K562 (cell line): Measurements from ENCODE around the gene PRR14. TPM values are rescaled to one million over a fixed set of nuclear protein-coding genes. Genes with fewer than 3 reads are reported as not detected.
A peak's percentile ranks its signal among the peaks of the same experiment; 100 is the strongest.

Experiments
- EGR1 ChIP-seq: fragments of 450-650 bp; conservative IDR thresholded peaks from 2 replicates; pipeline ENCODE4 v1.6.1; 2017; ENCODE audit warnings: mild to moderate bottlenecking
- ETV5 ChIP-seq: sonication (generic); formaldehyde crosslinking; IDR thresholded peaks from 2 replicates; pipeline ENCODE4 v1.4.0; 2020; ENCODE audit warnings: low read depth, mild to moderate bottlenecking, missing genetic modification reagents
- FOXK2 ChIP-seq, 2 experiments: fragments of 450-650 bp; IDR thresholded peaks in 1 of 2; conservative IDR thresholded peaks in 1 of 2; 2 replicates each; pipeline ENCODE4 v1.6.1; 2016; ENCODE audit warnings: low read depth in 2 of 2, mild to moderate bottlenecking in 1 of 2
- GATAD2A ChIP-seq: fragments of 450-650 bp; IDR thresholded peaks from 2 replicates; pipeline ENCODE4 v1.6.1; 2017
- HDAC3 ChIP-seq: fragments of 450-650 bp; IDR thresholded peaks from 2 replicates; pipeline ENCODE4 v1.6.1; 2018; ENCODE audit warnings: borderline replicate concordance, mild to moderate bottlenecking, moderate library complexity; ENCODE audit not compliant: partially characterized antibody
- HLTF ChIP-seq: fragments of 450-650 bp; IDR thresholded peaks from 2 replicates; pipeline ENCODE4 v1.6.1; 2016
- HNRNPH1 ChIP-seq: fragments of 200-400 bp; formaldehyde crosslinking; optimal IDR thresholded peaks from 2 replicates; pipeline ENCODE3; 2017; ENCODE audit warnings: low read depth, mild to moderate bottlenecking, low read length, moderate library complexity
- KDM1A ChIP-seq, 2 experiments: fragments of 450-650 bp; IDR thresholded peaks; 2 replicates each; pipeline ENCODE4 v1.6.1; 2016; ENCODE audit warnings: mild to moderate bottlenecking in 2 of 2
- MAFF ChIP-seq: IDR thresholded peaks from 2 replicates; pipeline ENCODE4 v1.6.1; 2012; ENCODE audit warnings: low read length, improper control_type of control experiment
- NBN ChIP-seq: fragments of 450-650 bp; IDR thresholded peaks from 2 replicates; pipeline ENCODE4 v1.6.1; 2016; ENCODE audit warnings: low read depth, mild to moderate bottlenecking
- NFXL1 ChIP-seq: fragments of 450-650 bp; formaldehyde crosslinking; IDR thresholded peaks from 2 replicates; pipeline ENCODE4 v1.4.0; 2021; ENCODE audit warnings: mild to moderate bottlenecking
- NR2F6 ChIP-seq: fragments of 450-650 bp; formaldehyde crosslinking; IDR thresholded peaks from 2 replicates; pipeline ENCODE4 v1.4.0; 2020; ENCODE audit warnings: mild to moderate bottlenecking
- NUFIP1 ChIP-seq: fragments of 450-650 bp; IDR thresholded peaks from 2 replicates; pipeline ENCODE4 v1.6.1; 2018; ENCODE audit not compliant: partially characterized antibody
- PBX2 ChIP-seq, 2 experiments: IDR thresholded peaks in 1 of 2; conservative IDR thresholded peaks in 1 of 2; 2 replicates each; pipeline ENCODE4 v1.6.1; 2016; ENCODE audit warnings: low read depth in 2 of 2, mild to moderate bottlenecking in 1 of 2, missing compliant biosample characterization in 1 of 2, missing genetic modification characterization in 1 of 2, moderate library complexity in 1 of 2
- PHTF2 ChIP-seq: fragments of 250-450 bp; sonication (Bioruptor Pico); IDR thresholded peaks from 2 replicates; pipeline ENCODE4 v1.5.0; 2021; ENCODE audit warnings: mild to moderate bottlenecking
- SMARCA4 ChIP-seq: fragments of 450-650 bp; IDR thresholded peaks from 2 replicates; pipeline ENCODE4 v1.6.1; 2016
- TCF3 ChIP-seq: sonication (generic); formaldehyde crosslinking; IDR thresholded peaks from 2 replicates; pipeline ENCODE4 v1.4.0; 2020; ENCODE audit warnings: mild to moderate bottlenecking, missing genetic modification reagents
- TSC22D4 ChIP-seq: fragments of 450-650 bp; IDR thresholded peaks from 2 replicates; pipeline ENCODE4 v1.6.1; 2016; ENCODE audit warnings: missing genetic modification characterization, missing biosample characterization, control low read depth
- U2AF2 ChIP-seq: fragments of 200-400 bp; formaldehyde crosslinking; optimal IDR thresholded peaks from 2 replicates; pipeline ENCODE3; 2017; ENCODE audit warnings: low read depth, mild to moderate bottlenecking, low read length
- ZNF212 ChIP-seq: fragments of 450-650 bp; formaldehyde crosslinking; IDR thresholded peaks from 2 replicates; pipeline ENCODE4 v1.4.0; 2020; ENCODE audit warnings: mild to moderate bottlenecking
- ZNF699 ChIP-seq: fragments of 250-450 bp; sonication (Bioruptor Pico); IDR thresholded peaks from 2 replicates; pipeline ENCODE4 v1.8.0; 2021; ENCODE audit warnings: mild to moderate bottlenecking, moderate library complexity; ENCODE audit not compliant: insufficient replicate concordance
- ZZZ3 ChIP-seq: fragments of 450-650 bp; IDR thresholded peaks from 2 replicates; pipeline ENCODE4 v1.6.1; 2016; ENCODE audit warnings: antibody characterized with exemption, mild to moderate bottlenecking, moderate library complexity
- polyA plus RNA-seq, 8 experiments: library from polyadenylated mRNA; depleted of rRNA in 4 of 8; stranded (reverse) in 5 of 8; unstranded in 3 of 8; fragments of >200 nt; fragmentation: Nextera tagmentation in 2 of 8; fragmentation: Illumina TruSeq in 1 of 8; extraction: Ambion mirVana in 2 of 8; extraction: Trizol in 1 of 8; gene quantifications; 2 replicates each; pipeline versions ENCODE4 v1.2.1 to v1.2.3, GENCODE V29; 2011 to 2014; ENCODE audit warnings: inconsistent platforms in 1 of 8, missing spikeins in 1 of 8
- total RNA-seq, 7 experiments: library from RNA; depleted of rRNA in 6 of 7; stranded (reverse); fragments of >200 nt in 6 of 7; fragmentation: Illumina TruSeq in 2 of 7; extraction: Trizol in 2 of 7; gene quantifications; 2 replicates each; pipeline versions ENCODE4 v1.2.1 to v1.2.3, GENCODE V29; 2011 to 2021; ENCODE audit warnings: low replicate concordance in 1 of 7
- TF ChIP-seq, protein P1 (sequence below), 2 experiments: fragments of 450-650 bp; conservative IDR thresholded peaks; 2 replicates each; pipeline ENCODE4 v1.6.1; 2017; ENCODE audit warnings: mild to moderate bottlenecking in 2 of 2, moderate library complexity in 2 of 2
- TF ChIP-seq, protein P2 (sequence below): fragments of 450-650 bp; formaldehyde crosslinking; IDR thresholded peaks from 2 replicates; pipeline ENCODE4 v1.4.0; 2020; ENCODE audit warnings: mild to moderate bottlenecking, moderate library complexity

Gene PRR14
- total and polyA plus RNA-seq, 9 of the 15 experiments (the other 6 are each of a cell fraction or from before 2014, with no cell fraction given): 2.2 to 63.1 (median 11.5) TPM

DNA sequence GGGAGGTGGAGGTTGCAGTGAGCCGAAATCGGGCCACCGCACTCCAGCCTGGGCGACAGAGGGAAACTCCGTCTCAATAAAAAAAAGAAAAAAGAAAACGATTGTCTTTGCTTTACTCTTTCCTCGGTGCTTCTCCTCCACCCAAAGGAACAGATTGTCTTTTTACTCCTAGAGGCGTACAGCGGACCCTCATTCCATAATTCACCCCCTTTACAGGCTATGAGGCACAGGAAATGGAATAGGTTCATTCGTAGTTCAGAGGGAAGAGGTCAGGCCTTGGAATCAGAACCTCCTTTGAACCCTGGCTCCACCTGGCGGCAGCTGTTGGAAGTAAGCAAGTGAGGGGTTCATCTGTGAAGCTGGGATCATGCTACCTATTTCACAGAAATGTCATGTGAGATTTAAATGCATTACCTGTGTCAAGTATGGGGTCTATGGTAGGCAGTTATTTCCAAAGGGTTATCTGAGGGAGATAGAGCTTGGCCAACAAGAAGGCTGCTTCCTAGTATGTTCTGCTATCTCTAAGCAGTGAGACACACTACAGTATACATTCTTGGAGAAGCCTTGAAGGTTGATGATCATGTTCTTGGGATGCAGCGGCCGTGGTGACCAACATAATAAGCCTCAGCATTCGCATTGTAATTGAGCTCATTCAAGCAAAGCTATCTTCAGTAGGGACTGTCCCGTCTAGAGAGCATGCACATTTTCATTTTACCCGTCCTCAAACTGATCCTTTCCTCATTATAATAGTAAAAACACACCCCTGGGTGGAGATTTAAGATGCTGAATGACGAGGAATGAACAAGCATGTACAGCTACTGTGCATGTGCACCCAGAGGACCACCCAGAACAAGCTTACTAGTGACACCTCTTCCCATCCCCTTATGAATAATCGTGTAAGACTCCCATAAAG lies 21.9 kb upstream of the PRR14 start (continued):
- TF ChIP-seq PBX2 (CRISPR knock-in tag; IDR thresholded peaks at IDR 0.05; ENCODE audit: low read depth): no peak
- TF ChIP-seq PBX2 (tag; conservative IDR thresholded peaks at IDR 0.05; ENCODE audit: low read depth): no peak
- TF ChIP-seq ZNF699 (CRISPR knock-in tag): no peak
- TF ChIP-seq NFXL1 (CRISPR knock-in tag): no peak
- no peak for TF ChIP-seq NR2F6
- TF ChIP-seq, protein P1, sequence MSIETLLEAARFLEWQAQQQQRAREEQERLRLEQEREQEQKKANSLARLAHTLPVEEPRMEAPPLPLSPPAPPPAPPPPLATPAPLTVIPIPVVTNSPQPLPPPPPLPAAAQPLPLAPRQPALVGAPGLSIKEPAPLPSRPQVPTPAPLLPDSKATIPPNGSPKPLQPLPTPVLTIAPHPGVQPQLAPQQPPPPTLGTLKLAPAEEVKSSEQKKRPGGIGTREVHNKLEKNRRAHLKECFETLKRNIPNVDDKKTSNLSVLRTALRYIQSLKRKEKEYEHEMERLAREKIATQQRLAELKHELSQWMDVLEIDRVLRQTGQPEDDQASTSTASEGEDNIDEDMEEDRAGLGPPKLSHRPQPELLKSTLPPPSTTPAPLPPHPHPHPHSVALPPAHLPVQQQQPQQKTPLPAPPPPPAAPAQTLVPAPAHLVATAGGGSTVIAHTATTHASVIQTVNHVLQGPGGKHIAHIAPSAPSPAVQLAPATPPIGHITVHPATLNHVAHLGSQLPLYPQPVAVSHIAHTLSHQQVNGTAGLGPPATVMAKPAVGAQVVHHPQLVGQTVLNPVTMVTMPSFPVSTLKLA (conservative IDR thresholded peaks at IDR 0.05): no peak
- TF ChIP-seq ZNF212 (CRISPR knock-in tag): no peak
- TF ChIP-seq NBN: peak; percentile 61; the same call in 1 of the 2 replicates
- no peak for TF ChIP-seq TCF3 (CRISPR knock-in tag)
- TF ChIP-seq HLTF: no peak
- TF ChIP-seq MAFF: no peak
- no peak for TF ChIP-seq TSC22D4 (tag)
- TF ChIP-seq ZZZ3: no peak
- TF ChIP-seq ETV5 (CRISPR knock-in tag): no peak
- no peak; the same call in 1 of the 2 replicates for TF ChIP-seq GATAD2A
- TF ChIP-seq, protein P2, sequence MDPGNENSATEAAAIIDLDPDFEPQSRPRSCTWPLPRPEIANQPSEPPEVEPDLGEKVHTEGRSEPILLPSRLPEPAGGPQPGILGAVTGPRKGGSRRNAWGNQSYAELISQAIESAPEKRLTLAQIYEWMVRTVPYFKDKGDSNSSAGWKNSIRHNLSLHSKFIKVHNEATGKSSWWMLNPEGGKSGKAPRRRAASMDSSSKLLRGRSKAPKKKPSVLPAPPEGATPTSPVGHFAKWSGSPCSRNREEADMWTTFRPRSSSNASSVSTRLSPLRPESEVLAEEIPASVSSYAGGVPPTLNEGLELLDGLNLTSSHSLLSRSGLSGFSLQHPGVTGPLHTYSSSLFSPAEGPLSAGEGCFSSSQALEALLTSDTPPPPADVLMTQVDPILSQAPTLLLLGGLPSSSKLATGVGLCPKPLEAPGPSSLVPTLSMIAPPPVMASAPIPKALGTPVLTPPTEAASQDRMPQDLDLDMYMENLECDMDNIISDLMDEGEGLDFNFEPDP (CRISPR knock-in tag): no peak
- no peak for TF ChIP-seq HDAC3
- no peak for TF ChIP-seq EGR1
- TF ChIP-seq FOXK2 (conservative IDR thresholded peaks at IDR 0.05 in 1 of 2, IDR thresholded peaks at IDR 0.05 in 1 of 2; ENCODE audit: low read depth in 2 of 2): no peak
- no peak for TF ChIP-seq U2AF2
- no peak for TF ChIP-seq SMARCA4
- no peak for TF ChIP-seq NUFIP1
- TF ChIP-seq PHTF2 (CRISPR knock-in tag): no peak
- no peak for TF ChIP-seq HNRNPH1
- peak in 1 of 2 experiments; percentile 54; a peak in 1 of 4 replicates for TF ChIP-seq KDM1A (IDR thresholded peaks at IDR 0.05)
